ENCODE results near the gene BAZ1A.

The BAZ1A gene

GRCh38 chr14:34785223-34786006 lies 89.7 kb downstream of the BAZ1A start:
- no peak for TF ChIP-seq FOXP2 (optimal IDR thresholded peaks at IDR 0.05; ENCODE audit: borderline replicate concordance, extremely low read depth, extremely low read length, insufficient read depth)
- TF ChIP-seq TAF1 (IDR thresholded peaks at IDR 0.05; ENCODE audit: borderline replicate concordance, insufficient read depth, low read length), result no peak
- no peak for TF ChIP-seq POLR2AphosphoS5 (IDR thresholded peaks at IDR 0.05; ENCODE audit: low read depth, low read length)
- no peak for TF ChIP-seq SIN3A (IDR thresholded peaks at IDR 0.05; ENCODE audit: borderline replicate concordance, insufficient read depth, low read length)
- TF ChIP-seq REST (IDR thresholded peaks at IDR 0.05; ENCODE audit: insufficient read depth in 1 of 2, low read depth in 2 of 2, low read length in 2 of 2), result no peak

GRCh38 chr14:34782031-34782430 lies 93.1 kb downstream of the BAZ1A start:
- TF ChIP-seq SIN3A (IDR thresholded peaks at IDR 0.05; ENCODE audit: borderline replicate concordance, insufficient read depth, low read length), result no peak
- no peak for TF ChIP-seq REST (IDR thresholded peaks at IDR 0.05; ENCODE audit: insufficient read depth in 1 of 2, low read depth in 2 of 2, low read length in 2 of 2)
- no peak for TF ChIP-seq FOXP2 (optimal IDR thresholded peaks at IDR 0.05; ENCODE audit: borderline replicate concordance, extremely low read depth, extremely low read length, insufficient read depth)
- TF ChIP-seq TAF1 (IDR thresholded peaks at IDR 0.05; ENCODE audit: borderline replicate concordance, insufficient read depth, low read length), result no peak
- no peak for TF ChIP-seq POLR2AphosphoS5 (IDR thresholded peaks at IDR 0.05; ENCODE audit: low read depth, low read length)

- no peak for TF ChIP-seq FOXP2 (optimal IDR thresholded peaks at IDR 0.05; ENCODE audit: borderline replicate concordance, extremely low read depth, extremely low read length, insufficient read depth)
- no peak for TF ChIP-seq SIN3A (IDR thresholded peaks at IDR 0.05; ENCODE audit: borderline replicate concordance, insufficient read depth, low read length)
- no peak for TF ChIP-seq REST (IDR thresholded peaks at IDR 0.05; ENCODE audit: insufficient read depth in 1 of 2, low read depth in 2 of 2, low read length in 2 of 2)
- no peak for TF ChIP-seq TAF1 (IDR thresholded peaks at IDR 0.05; ENCODE audit: borderline replicate concordance, insufficient read depth, low read length)
- no peak for TF ChIP-seq POLR2AphosphoS5 (IDR thresholded peaks at IDR 0.05; ENCODE audit: low read depth, low read length)
These were observed 93.9 kb downstream of the BAZ1A start for GRCh38 chr14:34781242-34781641.

GRCh38 chr14:34780646-34781045 lies 94.5 kb downstream of the BAZ1A start:
- TF ChIP-seq SIN3A (IDR thresholded peaks at IDR 0.05; ENCODE audit: borderline replicate concordance, insufficient read depth, low read length) (no peak), TAF1 (IDR thresholded peaks at IDR 0.05; ENCODE audit: borderline replicate concordance, insufficient read depth, low read length) (no peak), FOXP2 (optimal IDR thresholded peaks at IDR 0.05; ENCODE audit: borderline replicate concordance, extremely low read depth, extremely low read length, insufficient read depth) (no peak), REST (IDR thresholded peaks at IDR 0.05; ENCODE audit: insufficient read depth in 1 of 2, low read depth in 2 of 2, low read length in 2 of 2) (no peak), POLR2AphosphoS5 (IDR thresholded peaks at IDR 0.05; ENCODE audit: low read depth, low read length) (no peak)
